Activated CD4-positive, alpha-beta memory T cell treated with anti-CD3 and anti-CD28 coated beads, Interleukin-2, amount 10 ng/mL, durations not matched to agents 7 days and 5 days (primary cell): Measurements from ENCODE around the gene TSPAN9. TPM values are rescaled to one million over a fixed set of nuclear protein-coding genes. Genes with fewer than 3 reads are reported as not detected.
A peak's percentile ranks its signal among the peaks of the same experiment; 100 is the strongest.

Source experiments
- CTCF ChIA-PET: fragments of 350-600 bp; sonication (Branson Sonifier 250); formaldehyde crosslinking; loops from one replicate; lab custom pipeline; 2021; ENCODE audit warnings: antibody characterized with exemption, inconsistent platforms; lab: Charles Lee
- POLR2A ChIA-PET: fragments of 350-600 bp; sonication (Branson Sonifier 250); formaldehyde crosslinking; loops from one replicate; lab custom pipeline; 2021; ENCODE audit warnings: antibody characterized with exemption; lab: Charles Lee
- DNase-seq: peaks from one replicate; pipeline ENCODE4 v3.0.0-alpha.2; 2020
- H3K27ac Mint-ChIP-seq: one replicate; pipeline ENCODE4 v1.8.0; 2021; ENCODE audit warnings: mild to moderate bottlenecking, mixed read lengths
- H3K27me3 Mint-ChIP-seq: one replicate; pipeline ENCODE4 v1.8.0; 2021; ENCODE audit warnings: mixed read lengths
- H3K36me3 Mint-ChIP-seq: one replicate; pipeline ENCODE4 v1.8.0; 2021; ENCODE audit warnings: low read depth, mixed read lengths
- H3K4me1 Mint-ChIP-seq: one replicate; pipeline ENCODE4 v1.8.0; 2021; ENCODE audit warnings: mixed read lengths
- H3K4me3 Mint-ChIP-seq: one replicate; pipeline ENCODE4 v1.8.0; 2021; ENCODE audit warnings: mild to moderate bottlenecking, mixed read lengths
- H3K9me3 Mint-ChIP-seq: one replicate; pipeline ENCODE4 v1.8.0; 2021; ENCODE audit warnings: mixed read lengths
- total RNA-seq, 2 experiments: library from RNA; stranded (reverse); gene quantifications; one replicate each; pipeline ENCODE4 v1.2.3, GENCODE V29; 2021

TSPAN9 gene
- total RNA-seq: under 1 TPM; 0.18 to 0.28 TPM

- ChIA-PET POLR2A (no interaction called here), CTCF (interaction anchor here (1.9 kb wide), 1 partner anchor 198 kb away, joined by 10 read pairs; no protein-coding TSS in a partner anchor)
Measured at GRCh38 chr12:3076730-3077571, at the start of gene TSPAN9. TSS of gene TSPAN9 (plus strand) at chr12:3077379. CDS start at chr12:3201194, 123,815 bp downstream.

GRCh38 chr12:3028108-3028507, 49.1 kb upstream of the TSPAN9 start:
- no peaks in the 10 kb centered on the region for H3K9me3 Mint-ChIP-seq
- H3K4me1 Mint-ChIP-seq: no peaks in the 10 kb centered on the region
- no peaks in the 10 kb centered on the region for H3K27me3 Mint-ChIP-seq
- H3K27ac Mint-ChIP-seq: no peak overlapping the region
- H3K36me3 Mint-ChIP-seq: no peaks in the 10 kb centered on the region
- no peak for DNase-seq
- ChIA-PET POLR2A (no interaction called here), CTCF (no interaction called here)
- no peak overlapping the region for H3K4me3 Mint-ChIP-seq

More at GRCh38 chr12:3076730-3077571, at the start of gene TSPAN9:
- peak; percentile 58 for DNase-seq
- Mint-ChIP-seq H3K4me1 (peaks cover 5% of the 10 kb centered on the region), H3K36me3 (no peaks in the 10 kb centered on the region), H3K27ac (no peak within 1 kb of the TSS), H3K27me3 (peaks cover 23% of the 10 kb centered on the region), H3K9me3 (no peaks in the 10 kb centered on the region), H3K4me3 (peak within 1 kb of the TSS; percentile 71)

DNA sequence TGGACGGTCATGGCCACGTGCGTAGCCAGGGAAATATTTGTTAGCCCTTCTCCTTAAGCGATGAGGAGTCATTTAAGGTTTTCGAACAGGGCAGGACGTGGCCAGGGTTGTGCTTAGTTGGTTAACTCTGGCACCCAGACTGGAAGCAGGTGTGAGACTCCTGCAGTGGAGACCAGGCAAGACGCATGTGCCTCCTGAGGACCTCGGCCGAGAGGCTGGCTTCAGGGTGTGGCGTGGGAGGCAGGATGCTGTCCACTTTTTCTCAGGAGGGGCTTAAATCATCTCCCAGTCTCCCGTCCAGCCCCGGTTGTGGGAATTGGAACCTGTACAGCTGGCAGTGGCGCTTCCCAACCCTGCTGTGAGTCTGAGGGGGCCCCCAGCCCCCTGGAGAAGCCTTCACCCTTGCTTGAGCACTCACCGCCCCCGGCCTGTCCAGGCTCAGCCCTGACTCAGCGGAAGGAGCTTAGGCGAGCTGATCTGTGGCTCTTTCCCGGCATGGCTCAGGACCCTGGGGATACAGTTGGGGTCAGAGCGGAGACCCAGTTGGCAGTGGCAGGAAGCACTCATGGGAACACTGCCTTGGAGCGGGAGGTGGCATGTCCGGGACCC, 46.3 kb upstream of the TSPAN9 start:
- Mint-ChIP-seq H3K4me3 (no peak overlapping the region), H3K9me3 (no peaks in the 10 kb centered on the region), H3K36me3 (no peaks in the 10 kb centered on the region), H3K27ac (no peak overlapping the region), H3K27me3 (no peaks in the 10 kb centered on the region), H3K4me1 (no peaks in the 10 kb centered on the region)
- ChIA-PET CTCF (no interaction called here), POLR2A (no interaction called here)
- no peak for DNase-seq

DNA sequence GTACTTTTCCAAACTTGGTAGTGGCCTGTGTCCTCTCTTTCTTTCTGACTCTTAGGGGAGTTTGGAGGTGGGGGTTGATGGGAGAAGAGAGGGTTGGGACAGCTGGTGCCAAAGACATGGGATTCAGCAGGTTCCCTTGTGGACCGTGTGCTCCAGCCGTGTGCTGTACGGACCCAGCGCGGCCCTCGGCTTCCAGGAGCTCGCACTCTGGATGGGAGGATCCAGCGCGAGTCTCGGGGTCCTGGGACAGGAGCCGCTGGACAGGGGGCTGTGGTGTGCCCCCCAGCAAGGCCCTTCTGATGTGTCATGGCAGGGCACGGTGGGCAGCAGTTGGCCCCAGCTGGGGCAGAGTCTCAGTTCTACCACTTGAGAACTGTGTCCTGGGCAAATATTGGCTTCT, 45.0 kb upstream of the TSPAN9 start:
- DNase-seq: no peak
- POLR2A ChIA-PET: no interaction called here
- no peak overlapping the region for H3K27ac Mint-ChIP-seq
- no peaks in the 10 kb centered on the region for H3K9me3 Mint-ChIP-seq
- no peaks in the 10 kb centered on the region for H3K27me3 Mint-ChIP-seq
- no peaks in the 10 kb centered on the region for H3K36me3 Mint-ChIP-seq
- H3K4me1 Mint-ChIP-seq: no peaks in the 10 kb centered on the region
- CTCF ChIA-PET: no interaction called here
- H3K4me3 Mint-ChIP-seq: no peak overlapping the region

- no peak for DNase-seq
- no peaks in the 10 kb centered on the region for H3K9me3 Mint-ChIP-seq
- no peaks in the 10 kb centered on the region for H3K36me3 Mint-ChIP-seq
- POLR2A ChIA-PET: no interaction called here
- H3K4me1 Mint-ChIP-seq: no peaks in the 10 kb centered on the region
- CTCF ChIA-PET: interaction anchor here (1.4 kb wide), 1 partner anchor 148 kb away, joined by 4 read pairs; no protein-coding TSS in a partner anchor
- no peaks in the 10 kb centered on the region for H3K27me3 Mint-ChIP-seq
- no peak overlapping the region for H3K4me3 Mint-ChIP-seq
- no peak overlapping the region for H3K27ac Mint-ChIP-seq
Measured at GRCh38 chr12:3032770-3033538, 44.2 kb upstream of the TSPAN9 start.

- ChIA-PET POLR2A (no interaction called here), CTCF (interaction anchor here (0.7 to 1.4 kb wide), 3 partner anchors 11 to 163 kb away, joined by 3 to 4 read pairs (median 3); no protein-coding TSS in a partner anchor)
- Mint-ChIP-seq H3K9me3 (no peaks in the 10 kb centered on the region), H3K4me1 (no peaks in the 10 kb centered on the region), H3K27ac (no peak overlapping the region), H3K27me3 (no peaks in the 10 kb centered on the region), H3K36me3 (no peaks in the 10 kb centered on the region), H3K4me3 (no peak overlapping the region)
- DNase-seq: no peak
Measured at GRCh38 chr12:3033539-3033867, 43.7 kb upstream of the TSPAN9 start.

GRCh38 chr12:3034067-3034750, 43.0 kb upstream of the TSPAN9 start:
- no peaks in the 10 kb centered on the region for H3K27me3 Mint-ChIP-seq
- ChIA-PET POLR2A (no interaction called here), CTCF (interaction anchor here (0.7 to 1.4 kb wide), 5 partner anchors 12 to 196 kb away, joined by 3 to 4 read pairs (median 3); no protein-coding TSS in a partner anchor)
- H3K36me3 Mint-ChIP-seq: no peaks in the 10 kb centered on the region
- H3K27ac Mint-ChIP-seq: no peak overlapping the region
- peak; percentile 50 for DNase-seq
- no peaks in the 10 kb centered on the region for H3K9me3 Mint-ChIP-seq
- H3K4me1 Mint-ChIP-seq: no peaks in the 10 kb centered on the region
- H3K4me3 Mint-ChIP-seq: no peak overlapping the region

DNA sequence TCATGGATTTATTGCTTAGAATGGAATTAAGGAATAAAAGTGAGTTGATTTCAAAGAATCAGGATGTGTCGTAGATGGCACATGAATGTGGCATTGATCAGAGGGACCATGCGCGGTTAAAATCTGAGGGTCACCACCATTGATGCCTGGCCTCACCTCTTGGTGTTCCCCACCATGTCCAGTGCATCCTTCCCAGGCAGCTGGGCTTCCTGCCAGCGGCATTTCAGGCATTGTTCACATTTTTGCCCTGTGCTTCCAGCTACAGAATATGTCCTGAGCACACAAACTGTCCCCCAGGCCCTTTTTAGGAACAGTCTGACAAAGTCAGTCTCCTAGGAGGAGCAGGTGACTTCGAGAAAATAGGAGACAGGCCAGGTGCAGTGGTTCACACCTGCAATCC, 42.0 kb upstream of the TSPAN9 start:
- Mint-ChIP-seq H3K9me3 (no peaks in the 10 kb centered on the region), H3K4me1 (no peaks in the 10 kb centered on the region), H3K27ac (no peak overlapping the region), H3K4me3 (no peak overlapping the region), H3K27me3 (no peaks in the 10 kb centered on the region), H3K36me3 (no peaks in the 10 kb centered on the region)
- DNase-seq: no peak
- CTCF ChIA-PET: interaction anchor here (0.7 kb wide), 1 partner anchor 36 kb away, joined by 3 read pairs; no protein-coding TSS in a partner anchor
- POLR2A ChIA-PET: no interaction called here

GRCh38 chr12:3035815-3036702, 41.1 kb upstream of the TSPAN9 start:
- no peaks in the 10 kb centered on the region for H3K36me3 Mint-ChIP-seq

GRCh38 chr12:3036901-3037600, 40.1 kb upstream of the TSPAN9 start:
- CTCF ChIA-PET: no interaction called here

More at GRCh38 chr12:3035815-3036702, 41.1 kb upstream of the TSPAN9 start:
- no peak overlapping the region for H3K27ac Mint-ChIP-seq
- ChIA-PET POLR2A (no interaction called here), CTCF (interaction anchor here (0.7 kb wide), 1 partner anchor 14 kb away, joined by 4 read pairs; no protein-coding TSS in a partner anchor)
- no peak for DNase-seq
- no peak overlapping the region for H3K4me3 Mint-ChIP-seq
- no peaks in the 10 kb centered on the region for H3K27me3 Mint-ChIP-seq
- H3K4me1 Mint-ChIP-seq: no peaks in the 10 kb centered on the region
- no peaks in the 10 kb centered on the region for H3K9me3 Mint-ChIP-seq

DNA sequence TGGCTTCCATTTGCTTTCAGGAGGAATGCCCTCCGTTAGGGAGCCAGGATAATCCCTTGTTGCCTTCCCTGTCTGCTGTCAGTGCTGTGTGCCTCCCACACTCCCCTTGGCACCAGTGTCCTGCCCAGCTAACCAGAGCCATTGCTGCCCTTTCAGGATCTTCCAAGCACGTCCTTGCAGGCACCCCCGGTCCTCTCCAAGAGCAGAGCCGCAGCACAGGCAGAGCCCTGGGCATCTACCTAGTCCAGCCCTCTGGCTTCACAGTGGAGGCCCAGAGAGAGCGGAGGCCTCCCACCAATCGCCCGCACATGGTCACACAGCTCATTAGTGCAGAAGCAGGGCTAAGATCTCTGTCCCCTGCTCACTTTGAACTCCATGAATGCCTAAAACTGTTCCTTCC, 39.0 kb upstream of the TSPAN9 start:
- Mint-ChIP-seq H3K4me3 (no peak overlapping the region), H3K27me3 (peaks cover 7% of the 10 kb centered on the region), H3K9me3 (no peaks in the 10 kb centered on the region), H3K27ac (no peak overlapping the region), H3K4me1 (no peaks in the 10 kb centered on the region), H3K36me3 (no peaks in the 10 kb centered on the region)
- ChIA-PET POLR2A (no interaction called here), CTCF (no interaction called here)
- no peak for DNase-seq

More at GRCh38 chr12:3036901-3037600, 40.1 kb upstream of the TSPAN9 start:
- H3K4me3 Mint-ChIP-seq: no peak overlapping the region
- no peaks in the 10 kb centered on the region for H3K9me3 Mint-ChIP-seq
- no peaks in the 10 kb centered on the region for H3K4me1 Mint-ChIP-seq
- H3K36me3 Mint-ChIP-seq: no peaks in the 10 kb centered on the region
- H3K27ac Mint-ChIP-seq: no peak overlapping the region
- H3K27me3 Mint-ChIP-seq: peaks cover 2% of the 10 kb centered on the region
- POLR2A ChIA-PET: no interaction called here
- no peak for DNase-seq
